ENCODE results near the gene AP3B1. TPM values are rescaled to one million over a fixed set of nuclear protein-coding genes. Genes with fewer than 3 reads are reported as not detected.

The AP3B1 gene
- polyA plus RNA-seq, 1 of the 3 experiments (the other 2 are of a cell fraction): 18.0 TPM

DNA sequence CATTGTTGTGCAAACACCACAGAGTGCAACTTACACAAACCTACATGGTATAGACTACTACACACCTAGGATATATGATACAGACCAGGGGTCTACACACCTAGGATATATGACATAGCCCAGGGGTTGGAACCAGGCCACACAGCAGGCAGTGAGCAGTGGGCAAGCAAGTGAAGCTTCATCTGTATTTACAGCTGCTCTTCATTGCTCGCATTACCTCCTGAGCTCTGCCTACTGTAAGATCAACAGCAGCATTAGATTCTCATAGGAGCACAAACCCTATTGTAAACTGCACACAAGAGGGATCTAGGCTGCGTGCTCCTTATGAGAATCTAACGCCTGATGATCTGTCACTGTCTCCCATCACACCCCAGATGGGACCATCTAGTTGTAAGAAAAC lies 56.6 kb downstream of the AP3B1 start:
- no peaks in the 10 kb centered on the region for H3K9me2 ChIP-seq
- H3K36me3 ChIP-seq (replicated peaks in 1 of 2; ENCODE audit: control insufficient read depth in 1 of 2, insufficient read depth in 2 of 2, low read length in 1 of 2): peaks cover 6 to 29% of the 10 kb centered on the region in 2 experiments
- POLR2A ChIA-PET: no interaction called here
- TF ChIP-seq RAD21 (IDR thresholded peaks at IDR 0.05; ENCODE audit: low read length) (no peak), TAF1 (IDR thresholded peaks at IDR 0.05; ENCODE audit: borderline replicate concordance, low read depth, low read length) (no peak), RXRA (IDR thresholded peaks at IDR 0.05; ENCODE audit: borderline replicate concordance, low read depth) (no peak)
- H4K20me1 ChIP-seq (ENCODE audit: insufficient read depth): peaks cover 14% of the 10 kb centered on the region
- H3K4me2 ChIP-seq: no peak overlapping the region
- H3K4me1 ChIP-seq (ENCODE audit: control insufficient read depth in 1 of 2, insufficient read depth in 2 of 2, low read depth in 1 of 2, low read length in 1 of 2): no peaks in the 10 kb centered on the region; a peak in 1 of 4 replicates
- no peaks in the 10 kb centered on the region for H3K9me3 ChIP-seq
- H3K27me3 ChIP-seq (ENCODE audit: insufficient read depth): no peaks in the 10 kb centered on the region
- H3K4me3 ChIP-seq (ENCODE audit: low read depth in 2 of 2, low read length in 1 of 2): no peak overlapping the region
- CTCF ChIA-PET: no interaction called here
- H3K9ac ChIP-seq: no peak overlapping the region
- no peak for DNase-seq
- H3K79me2 ChIP-seq (ENCODE audit: insufficient read depth): peaks cover 69% of the 10 kb centered on the region
- H3K27ac ChIP-seq (ENCODE audit: low read depth in 2 of 2, low read length in 1 of 2): no peak overlapping the region
- WGBS (ENCODE audit: low lambda C conversion rate): 93% methylated on average over 3 of the region's 3 CpGs
- H2AFZ ChIP-seq (ENCODE audit: low read depth): no peak overlapping the region
- peaks cover 4% of the 10 kb centered on the region for H3F3A ChIP-seq (replicated peaks; ENCODE audit: insufficient read depth)

DNA sequence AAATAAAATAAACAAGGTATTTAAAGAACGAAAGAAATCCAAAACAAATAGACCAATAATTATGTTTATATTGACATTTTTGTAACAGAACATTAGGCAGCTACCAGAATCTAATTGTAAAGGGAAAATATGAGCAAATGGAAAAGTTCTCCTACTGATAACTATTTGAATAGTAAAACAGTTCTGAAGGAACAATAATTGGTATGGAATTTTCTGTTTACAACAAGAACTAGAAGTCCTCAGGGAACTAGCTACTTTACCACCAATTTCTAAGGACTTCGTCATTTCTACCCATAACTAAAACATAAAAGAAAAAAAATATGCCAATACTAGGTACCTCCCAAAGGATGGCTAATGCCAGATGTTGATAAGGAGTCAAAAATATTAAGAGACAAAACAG lies 58.5 kb downstream of the AP3B1 start:
- H3K9ac ChIP-seq: no peak overlapping the region
- TF ChIP-seq RAD21 (IDR thresholded peaks at IDR 0.05; ENCODE audit: low read length): no peak
- no peak for TF ChIP-seq FOXJ3 (CRISPR knock-in tag; IDR thresholded peaks at IDR 0.05)
- no peak for TF ChIP-seq RXRA (IDR thresholded peaks at IDR 0.05; ENCODE audit: borderline replicate concordance, low read depth)
- TF ChIP-seq, protein P1, sequence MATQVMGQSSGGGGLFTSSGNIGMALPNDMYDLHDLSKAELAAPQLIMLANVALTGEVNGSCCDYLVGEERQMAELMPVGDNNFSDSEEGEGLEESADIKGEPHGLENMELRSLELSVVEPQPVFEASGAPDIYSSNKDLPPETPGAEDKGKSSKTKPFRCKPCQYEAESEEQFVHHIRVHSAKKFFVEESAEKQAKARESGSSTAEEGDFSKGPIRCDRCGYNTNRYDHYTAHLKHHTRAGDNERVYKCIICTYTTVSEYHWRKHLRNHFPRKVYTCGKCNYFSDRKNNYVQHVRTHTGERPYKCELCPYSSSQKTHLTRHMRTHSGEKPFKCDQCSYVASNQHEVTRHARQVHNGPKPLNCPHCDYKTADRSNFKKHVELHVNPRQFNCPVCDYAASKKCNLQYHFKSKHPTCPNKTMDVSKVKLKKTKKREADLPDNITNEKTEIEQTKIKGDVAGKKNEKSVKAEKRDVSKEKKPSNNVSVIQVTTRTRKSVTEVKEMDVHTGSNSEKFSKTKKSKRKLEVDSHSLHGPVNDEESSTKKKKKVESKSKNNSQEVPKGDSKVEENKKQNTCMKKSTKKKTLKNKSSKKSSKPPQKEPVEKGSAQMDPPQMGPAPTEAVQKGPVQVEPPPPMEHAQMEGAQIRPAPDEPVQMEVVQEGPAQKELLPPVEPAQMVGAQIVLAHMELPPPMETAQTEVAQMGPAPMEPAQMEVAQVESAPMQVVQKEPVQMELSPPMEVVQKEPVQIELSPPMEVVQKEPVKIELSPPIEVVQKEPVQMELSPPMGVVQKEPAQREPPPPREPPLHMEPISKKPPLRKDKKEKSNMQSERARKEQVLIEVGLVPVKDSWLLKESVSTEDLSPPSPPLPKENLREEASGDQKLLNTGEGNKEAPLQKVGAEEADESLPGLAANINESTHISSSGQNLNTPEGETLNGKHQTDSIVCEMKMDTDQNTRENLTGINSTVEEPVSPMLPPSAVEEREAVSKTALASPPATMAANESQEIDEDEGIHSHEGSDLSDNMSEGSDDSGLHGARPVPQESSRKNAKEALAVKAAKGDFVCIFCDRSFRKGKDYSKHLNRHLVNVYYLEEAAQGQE (IDR thresholded peaks at IDR 0.05; ENCODE audit: low read depth, low read length): no peak
- no peak for TF ChIP-seq POLR2AphosphoS5 (IDR thresholded peaks at IDR 0.05; ENCODE audit: low read depth, low read length)
- TF ChIP-seq, protein P2, sequence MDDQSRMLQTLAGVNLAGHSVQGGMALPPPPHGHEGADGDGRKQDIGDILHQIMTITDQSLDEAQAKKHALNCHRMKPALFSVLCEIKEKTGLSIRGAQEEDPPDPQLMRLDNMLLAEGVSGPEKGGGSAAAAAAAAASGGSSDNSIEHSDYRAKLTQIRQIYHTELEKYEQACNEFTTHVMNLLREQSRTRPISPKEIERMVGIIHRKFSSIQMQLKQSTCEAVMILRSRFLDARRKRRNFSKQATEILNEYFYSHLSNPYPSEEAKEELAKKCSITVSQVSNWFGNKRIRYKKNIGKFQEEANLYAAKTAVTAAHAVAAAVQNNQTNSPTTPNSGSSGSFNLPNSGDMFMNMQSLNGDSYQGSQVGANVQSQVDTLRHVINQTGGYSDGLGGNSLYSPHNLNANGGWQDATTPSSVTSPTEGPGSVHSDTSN (IDR thresholded peaks at IDR 0.05): no peak
- TF ChIP-seq ELF1 (IDR thresholded peaks at IDR 0.05): no peak
- no peak for TF ChIP-seq SMC3 (IDR thresholded peaks at IDR 0.05; ENCODE audit: low read depth, low read length)
- no peak for TF ChIP-seq EZH2phosphoT487 (IDR thresholded peaks at IDR 0.05; ENCODE audit: borderline replicate concordance, low read depth)
- TF ChIP-seq NRF1 (IDR thresholded peaks at IDR 0.05; ENCODE audit: low read depth, low read length): no peak
- TF ChIP-seq, protein P3, sequence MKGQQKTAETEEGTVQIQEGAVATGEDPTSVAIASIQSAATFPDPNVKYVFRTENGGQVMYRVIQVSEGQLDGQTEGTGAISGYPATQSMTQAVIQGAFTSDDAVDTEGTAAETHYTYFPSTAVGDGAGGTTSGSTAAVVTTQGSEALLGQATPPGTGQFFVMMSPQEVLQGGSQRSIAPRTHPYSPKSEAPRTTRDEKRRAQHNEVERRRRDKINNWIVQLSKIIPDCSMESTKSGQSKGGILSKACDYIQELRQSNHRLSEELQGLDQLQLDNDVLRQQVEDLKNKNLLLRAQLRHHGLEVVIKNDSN (IDR thresholded peaks at IDR 0.05; ENCODE audit: borderline replicate concordance, low read depth): no peak
- TF ChIP-seq, protein P4, sequence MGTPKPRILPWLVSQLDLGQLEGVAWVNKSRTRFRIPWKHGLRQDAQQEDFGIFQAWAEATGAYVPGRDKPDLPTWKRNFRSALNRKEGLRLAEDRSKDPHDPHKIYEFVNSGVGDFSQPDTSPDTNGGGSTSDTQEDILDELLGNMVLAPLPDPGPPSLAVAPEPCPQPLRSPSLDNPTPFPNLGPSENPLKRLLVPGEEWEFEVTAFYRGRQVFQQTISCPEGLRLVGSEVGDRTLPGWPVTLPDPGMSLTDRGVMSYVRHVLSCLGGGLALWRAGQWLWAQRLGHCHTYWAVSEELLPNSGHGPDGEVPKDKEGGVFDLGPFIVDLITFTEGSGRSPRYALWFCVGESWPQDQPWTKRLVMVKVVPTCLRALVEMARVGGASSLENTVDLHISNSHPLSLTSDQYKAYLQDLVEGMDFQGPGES (IDR thresholded peaks at IDR 0.05; ENCODE audit: low read depth, low read length): no peak
- TF ChIP-seq RFX5 (IDR thresholded peaks at IDR 0.05; ENCODE audit: low read length): no peak
- no peak for TF ChIP-seq FOSL2 (IDR thresholded peaks at IDR 0.05; ENCODE audit: borderline replicate concordance, low read depth)
- no peak for TF ChIP-seq GATA2 (CRISPR knock-in tag; IDR thresholded peaks at IDR 0.05)
- no peak for TF ChIP-seq NFIC (IDR thresholded peaks at IDR 0.05; ENCODE audit: borderline replicate concordance)
- TF ChIP-seq EP300 (IDR thresholded peaks at IDR 0.05; ENCODE audit: borderline replicate concordance in 1 of 2, low read depth in 1 of 2, low read length in 1 of 2): no peak
- no peak overlapping the region for H3K27ac ChIP-seq (ENCODE audit: low read depth in 2 of 2, low read length in 1 of 2)
- H2AFZ ChIP-seq (ENCODE audit: low read depth): no peak overlapping the region
- no peaks in the 10 kb centered on the region; a peak in 1 of 4 replicates for H3K4me1 ChIP-seq (ENCODE audit: control insufficient read depth in 1 of 2, insufficient read depth in 2 of 2, low read depth in 1 of 2, low read length in 1 of 2)
- POLR2A ChIA-PET: no interaction called here
- no peak overlapping the region for H3K4me2 ChIP-seq
- H3K4me3 ChIP-seq (ENCODE audit: low read depth in 2 of 2, low read length in 1 of 2): no peak overlapping the region
- DNase-seq: no peak
- no peaks in the 10 kb centered on the region for H3K27me3 ChIP-seq (ENCODE audit: insufficient read depth)
- WGBS (ENCODE audit: low lambda C conversion rate): 97% methylated on average over 2 of the region's 2 CpGs
- H3K9me2 ChIP-seq: no peaks in the 10 kb centered on the region
- no peaks in the 10 kb centered on the region for H3K9me3 ChIP-seq
- H3K79me2 ChIP-seq (ENCODE audit: insufficient read depth): peaks cover 66% of the 10 kb centered on the region
- H4K20me1 ChIP-seq (ENCODE audit: insufficient read depth): peaks cover 14% of the 10 kb centered on the region; the same call in 1 of the 2 replicates
- peaks cover 6 to 26% of the 10 kb centered on the region in 2 experiments for H3K36me3 ChIP-seq (replicated peaks in 1 of 2; ENCODE audit: control insufficient read depth in 1 of 2, insufficient read depth in 2 of 2, low read length in 1 of 2)
- CTCF ChIA-PET: interaction anchor here (0.7 to 1.7 kb wide), 2 partner anchors 20 to 520 kb away, joined by 3 to 6 read pairs; no protein-coding TSS in a partner anchor
- H3F3A ChIP-seq (replicated peaks; ENCODE audit: insufficient read depth): peaks cover 5% of the 10 kb centered on the region
